Lung (tissue), 16 donors: ENCODE measurements around the gene SNAI1. TPM values are rescaled to one million over a fixed set of nuclear protein-coding genes. Genes with fewer than 3 reads are reported as not detected.

ENCODE experiments used
- ATAC-seq: fragments of 200-7000 bp; cut with Tn5 transposase; one replicate; pipeline ENCODE4 v1.9.1; 2020; ENCODE audit warnings: moderate number of reproducible peaks; ENCODE audit not compliant: insufficient read depth, low FRiP score
- DNase-seq, 3 donors: peaks; one replicate each; pipeline ENCODE4 v3.0.0-alpha.2; 2013 to 2017
- H3K27ac ChIP-seq, 2 donors: one replicate each; pipeline ENCODE4 v1.5.1; 2013; ENCODE audit warnings: mild to moderate bottlenecking in 2 of 2, moderate library complexity in 2 of 2, control low read depth in 1 of 2, inconsistent platforms in 1 of 2, low read depth in 1 of 2, low read length in 1 of 2
- H3K27me3 ChIP-seq, 3 donors: one replicate each; pipeline ENCODE4 v1.5.1; 2013; ENCODE audit warnings: low read length in 2 of 3; ENCODE audit not compliant: control insufficient read depth in 3 of 3, insufficient read depth in 3 of 3
- H3K36me3 ChIP-seq, 4 donors: one replicate each; pipeline ENCODE4 v1.5.1; 2013; ENCODE audit warnings: low read length in 4 of 4, mild to moderate bottlenecking in 1 of 4, moderate library complexity in 1 of 4; ENCODE audit not compliant: control insufficient read depth in 4 of 4, insufficient read depth in 4 of 4
- H3K4me1 ChIP-seq, 5 donors: one replicate each; pipeline ENCODE4 v1.5.1; 2013; ENCODE audit warnings: low read length in 5 of 5, mild to moderate bottlenecking in 2 of 5, moderate library complexity in 1 of 5; ENCODE audit not compliant: control insufficient read depth in 5 of 5, insufficient read depth in 5 of 5
- H3K4me3 ChIP-seq: one replicate; pipeline ENCODE4 v1.5.1; 2013; ENCODE audit warnings: mild to moderate bottlenecking, control low read depth, moderate library complexity
- H3K9ac ChIP-seq, 2 donors: one replicate each; pipeline ENCODE4 v1.5.1; 2013; ENCODE audit warnings: low read length in 2 of 2, control low read depth in 1 of 2; ENCODE audit not compliant: insufficient read depth in 1 of 2
- H3K9me3 ChIP-seq, 4 donors: one replicate each; pipeline ENCODE4 v1.5.1; 2013; ENCODE audit warnings: low read length in 3 of 4, mild to moderate bottlenecking in 1 of 4, moderate library complexity in 1 of 4; ENCODE audit not compliant: control insufficient read depth in 4 of 4, insufficient read depth in 3 of 4
- WGBS, 2 donors: extraction: QIAGEN DNeasy Blood & Tissue Kit; methylation state at CpG; one replicate each; pipeline ENCODE4 v1.1.7; 2013; 5-methylcytosine and 5-hydroxymethylcytosine counted together
- long read RNA-seq, 5 donors: transcript quantifications; one replicate each; lab custom pipeline, GENCODE V29; 2026
- polyA plus RNA-seq, 2 donors: library from polyadenylated mRNA; stranded (reverse); fragments of 200-250 nt; gene quantifications; one replicate each; pipeline ENCODE4 v1.2.1, GENCODE V29; 2013
- total RNA-seq, 2 donors: library from RNA; depleted of rRNA in 1 of 2; stranded (reverse); fragments of >200 nt in 1 of 2; gene quantifications; one replicate each; pipeline ENCODE4 v1.2.1, GENCODE V29; 2014 to 2021
- TF ChIP-seq, protein P1 (sequence below): IDR thresholded peaks from 2 replicates; pipeline ENCODE4 v1.5.1; 2012; ENCODE audit warnings: mild to moderate bottlenecking; ENCODE audit errors: control extremely low read depth, extremely low read depth
- donor health status: control.
- donor health status: control.
- donor health status: Bipolar disorder and iron deficiency.
- donor health status: healthy.
- donor health status: DM: yes; HTN: yes; CAD: no.

SNAI1 gene
- total RNA-seq = 1 to 10 TPM in 1 of 2 donors, under 1 TPM in 1; 0.74 to 3.6 TPM
- 10 to 100 TPM in 1 of 2 donors, 1 to 10 TPM in 1; 7.3 to 12.0 TPM for polyA plus RNA-seq
- long read RNA-seq, donor 1, partial matches to known transcripts = 9 of 12 reads
- long read RNA-seq, donor 1, other reads (novel, unspliced or antisense) = 0 of 12 reads
- long read RNA-seq, donor 2 = 0 reads
- long read RNA-seq, donor 3, partial matches to known transcripts = 0 of 1 reads
- long read RNA-seq, donor 3, other reads (novel, unspliced or antisense) = 0 of 1 reads
- long read RNA-seq, donor 4, partial matches to known transcripts = 0 of 1 reads
- long read RNA-seq, donor 4, other reads (novel, unspliced or antisense) = 0 of 1 reads
- long read RNA-seq, donor 5, partial matches to known transcripts = 0 of 3 reads
- long read RNA-seq, donor 5, other reads (novel, unspliced or antisense) = 0 of 3 reads

DNA sequence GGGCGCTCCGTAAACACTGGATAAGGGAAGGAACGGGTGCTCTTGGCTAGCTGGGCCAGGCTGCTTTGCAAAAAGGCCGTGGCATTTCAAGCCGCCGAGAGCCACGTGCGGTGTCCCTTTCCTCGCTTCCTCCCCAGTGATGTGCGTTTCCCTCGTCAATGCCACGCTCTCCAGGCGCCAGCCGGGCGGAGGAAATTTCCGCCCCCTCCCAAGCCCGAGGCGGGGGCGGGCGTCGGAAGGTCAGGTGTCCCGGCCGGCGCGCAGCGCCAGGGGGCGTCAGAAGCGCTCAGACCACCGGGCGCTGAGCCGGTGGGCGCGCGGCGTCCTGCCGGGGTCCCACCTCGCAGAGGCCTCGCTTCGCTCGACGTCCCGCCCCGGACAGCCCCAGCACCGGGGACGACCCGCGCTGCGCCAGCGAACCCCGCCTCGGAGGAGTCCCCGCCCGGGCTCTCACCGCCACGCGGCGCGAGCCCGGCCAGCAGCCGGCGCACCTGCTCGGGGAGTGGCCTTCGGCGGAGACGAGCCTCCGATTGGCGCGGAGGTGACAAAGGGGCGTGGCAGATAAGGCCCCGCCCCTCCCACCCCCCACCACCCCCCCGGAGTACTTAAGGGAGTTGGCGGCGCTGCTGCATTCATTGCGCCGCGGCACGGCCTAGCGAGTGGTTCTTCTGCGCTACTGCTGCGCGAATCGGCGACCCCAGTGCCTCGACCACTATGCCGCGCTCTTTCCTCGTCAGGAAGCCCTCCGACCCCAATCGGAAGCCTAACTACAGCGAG is at the start of gene SNAI1:
Gene SNAI1, plus strand, starts transcription at position 635 of the 777 bp plus-strand sequence. Its CDS starts 80 bp downstream, at position 715.
- H3K4me3 ChIP-seq = peak within 1 kb of the TSS; percentile 53
- H3K27ac ChIP-seq = peak within 1 kb of the TSS; percentile 57 to 71
- WGBS, 2 donors = 1% methylated on average over 78 to 90 of the region's 90 CpGs
- peaks cover 0 to 47% (median 7%) of the 10 kb centered on the region in 5 donors for H3K4me1 ChIP-seq
- peak; percentile 90 to 94 (median 93) for DNase-seq
- no peaks in the 10 kb centered on the region for H3K9me3 ChIP-seq
- H3K36me3 ChIP-seq = peaks cover 0 to 12% (median 0%) of the 10 kb centered on the region in 4 donors
- H3K9ac ChIP-seq = peak within 1 kb of the TSS in 1 of 2 donors; percentile 70
- H3K27me3 ChIP-seq = no peaks in the 10 kb centered on the region
- peak; percentile 89 for ATAC-seq
- TF ChIP-seq, protein P1, sequence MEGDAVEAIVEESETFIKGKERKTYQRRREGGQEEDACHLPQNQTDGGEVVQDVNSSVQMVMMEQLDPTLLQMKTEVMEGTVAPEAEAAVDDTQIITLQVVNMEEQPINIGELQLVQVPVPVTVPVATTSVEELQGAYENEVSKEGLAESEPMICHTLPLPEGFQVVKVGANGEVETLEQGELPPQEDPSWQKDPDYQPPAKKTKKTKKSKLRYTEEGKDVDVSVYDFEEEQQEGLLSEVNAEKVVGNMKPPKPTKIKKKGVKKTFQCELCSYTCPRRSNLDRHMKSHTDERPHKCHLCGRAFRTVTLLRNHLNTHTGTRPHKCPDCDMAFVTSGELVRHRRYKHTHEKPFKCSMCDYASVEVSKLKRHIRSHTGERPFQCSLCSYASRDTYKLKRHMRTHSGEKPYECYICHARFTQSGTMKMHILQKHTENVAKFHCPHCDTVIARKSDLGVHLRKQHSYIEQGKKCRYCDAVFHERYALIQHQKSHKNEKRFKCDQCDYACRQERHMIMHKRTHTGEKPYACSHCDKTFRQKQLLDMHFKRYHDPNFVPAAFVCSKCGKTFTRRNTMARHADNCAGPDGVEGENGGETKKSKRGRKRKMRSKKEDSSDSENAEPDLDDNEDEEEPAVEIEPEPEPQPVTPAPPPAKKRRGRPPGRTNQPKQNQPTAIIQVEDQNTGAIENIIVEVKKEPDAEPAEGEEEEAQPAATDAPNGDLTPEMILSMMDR = peak; percentile 1

GRCh38 chr20:49935746-49936152 is 47.0 kb upstream of the SNAI1 start:
- Histone ChIP-seq H3K36me3 (peaks cover 0 to 6% (median 2%) of the 10 kb centered on the region in 4 donors), H3K27ac (peak overlapping the region in 1 of 2 donors; percentile 23), H3K4me1 (peaks cover 10 to 19% (median 13%) of the 10 kb centered on the region in 5 donors), H3K9me3 (no peaks in the 10 kb centered on the region), H3K9ac (peak overlapping the region in 1 of 2 donors; percentile 42), H3K4me3 (no peak overlapping the region), H3K27me3 (no peaks in the 10 kb centered on the region)
- WGBS, 2 donors = 43 to 48% methylated on average over 21 of the region's 21 CpGs
- TF ChIP-seq, protein P1 = no peak
- ATAC-seq (no peak), DNase-seq (peak in 1 of 3 donors; percentile 7)

DNA sequence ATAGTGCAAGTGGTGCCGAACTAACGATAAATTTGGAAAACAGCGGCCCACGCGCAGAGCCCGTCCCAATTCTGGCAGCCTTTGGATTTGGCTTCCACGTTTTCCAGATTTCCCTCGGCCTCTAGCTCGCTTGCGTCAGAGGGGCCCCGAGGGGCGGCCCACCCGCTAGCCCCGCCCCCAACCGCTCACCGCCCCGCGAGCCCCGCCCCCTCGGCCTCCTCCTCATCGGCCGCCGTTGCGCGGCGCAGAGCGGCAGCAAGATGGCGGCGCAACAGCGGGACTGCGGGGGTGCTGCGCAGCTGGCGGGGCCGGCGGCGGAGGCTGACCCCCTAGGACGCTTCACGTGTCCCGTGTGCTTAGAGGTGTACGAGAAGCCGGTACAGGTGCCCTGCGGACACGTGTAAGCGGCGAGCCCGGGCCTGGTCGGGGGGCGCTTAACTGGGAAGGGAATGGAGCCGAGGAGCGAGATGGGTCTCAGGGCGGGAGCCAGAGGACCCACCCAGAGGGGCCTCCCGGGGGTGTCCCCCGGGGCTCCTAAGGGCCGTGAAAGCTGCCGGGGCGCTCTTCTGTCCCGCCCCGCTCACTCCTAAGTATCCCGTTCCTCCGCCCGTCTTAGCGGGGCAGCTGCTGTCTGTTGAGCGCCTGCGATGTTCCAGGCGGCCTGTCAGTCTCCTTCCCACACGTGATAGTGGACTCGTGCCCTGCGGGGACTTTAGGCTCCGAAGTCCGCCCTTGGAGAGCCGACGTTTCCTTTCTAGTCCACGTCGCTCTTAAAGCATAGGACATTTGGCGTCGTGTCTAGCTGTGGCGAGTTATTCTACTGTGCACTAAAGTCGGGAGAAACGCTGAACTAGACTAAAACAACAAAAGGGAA is 46.4 kb upstream of the SNAI1 start, which contains the start of gene RNF114:
Gene RNF114, plus strand, starts transcription at position 245 of the 874 bp plus-strand sequence. Its CDS starts 16 bp downstream, at position 261.
- H3K4me1 ChIP-seq = peaks cover 10 to 19% (median 13%) of the 10 kb centered on the region in 5 donors
- WGBS, 2 donors = 0 to 1% methylated on average over 74 to 79 of the region's 79 CpGs

More for the DNA sequence above, 46.4 kb upstream of the SNAI1 start, which contains the start of gene RNF114:
- peak within 1 kb of the TSS; percentile 80 to 95 for H3K27ac ChIP-seq
- H3K27me3 ChIP-seq = no peaks in the 10 kb centered on the region
- peak within 1 kb of the TSS; percentile 70 to 77 for H3K9ac ChIP-seq
- no peaks in the 10 kb centered on the region for H3K9me3 ChIP-seq
- DNase-seq (peak; percentile 94 to 96 (median 95)), ATAC-seq (peak; percentile 94)
- TF ChIP-seq, protein P1 = no peak
- peaks cover 0 to 10% (median 3%) of the 10 kb centered on the region in 4 donors for H3K36me3 ChIP-seq
- peak within 1 kb of the TSS; percentile 83 for H3K4me3 ChIP-seq
